Heart left ventricle (tissue), 16 donors: ENCODE data around the gene MYO5A. TPM values are rescaled to one million over a fixed set of nuclear protein-coding genes. Genes with fewer than 3 reads are reported as not detected.
"Not testable (repeated sequence)": the region's sequence is repeated elsewhere in the genome, so short reads cannot be mapped to it uniquely, and the experiment has no call there.

Experiments
- ATAC-seq, 4 donors: fragments of 200-7000 bp; cut with Tn5 transposase; one replicate each; pipeline ENCODE4 v1.9.1; 2020 to 2022; ENCODE audit warnings: moderate library complexity in 4 of 4, mild to moderate bottlenecking in 3 of 4, moderate number of reproducible peaks in 1 of 4
- DNase-seq, 5 donors: peaks; one replicate each; pipeline ENCODE4 v3.0.0-alpha.2; 2020
- H3K27ac ChIP-seq, 12 donors: fragments of 200-600 bp; sonication (generic) in 4 of 12; one replicate each; pipeline versions ENCODE4 v1.5.0 to v1.8.0; 2016 to 2022; ENCODE audit warnings: mild to moderate bottlenecking in 2 of 12
- H3K27me3 ChIP-seq, 9 donors: fragments of 200-600 bp; sonication (generic) in 2 of 9; one replicate each; pipeline versions ENCODE4 v1.5.1 to v1.8.0; 2016 to 2022; ENCODE audit warnings: mild to moderate bottlenecking in 3 of 9
- H3K36me3 ChIP-seq, 9 donors: fragments of 200-600 bp; sonication (generic) in 2 of 9; one replicate each; pipeline versions ENCODE4 v1.5.0 to v1.8.0; 2018 to 2022; ENCODE audit warnings: mild to moderate bottlenecking in 2 of 9
- H3K4me1 ChIP-seq, 12 donors: fragments of 200-600 bp; sonication (generic) in 4 of 12; one replicate each; pipeline versions ENCODE4 v1.5.0 to v1.8.0; 2016 to 2022; ENCODE audit warnings: mild to moderate bottlenecking in 3 of 12
- H3K4me3 ChIP-seq, 12 donors: fragments of 200-600 bp; sonication (generic) in 4 of 12; one replicate each; pipeline versions ENCODE4 v1.5.0 to v1.8.0; 2017 to 2022; ENCODE audit warnings: mild to moderate bottlenecking in 9 of 12, moderate library complexity in 4 of 12
- H3K9me3 ChIP-seq, 12 donors: fragments of 200-600 bp; sonication (generic) in 4 of 12; one replicate each; pipeline versions ENCODE4 v1.5.0 to v1.8.0; 2016 to 2022; ENCODE audit warnings: mild to moderate bottlenecking in 1 of 12
- POLR2A ChIP-seq, 2 donors: fragments of 450-650 bp; IDR thresholded peaks; one replicate each; pipeline ENCODE4 v1.6.1; 2017; ENCODE audit warnings: antibody characterized with exemption in 2 of 2, mild to moderate bottlenecking in 2 of 2, moderate library complexity in 2 of 2
- WGBS, 4 donors: extraction: QIAGEN DNeasy Blood & Tissue Kit in 2 of 4; methylation state at CpG; one replicate each; pipeline versions ENCODE4 v1.1.5 to v1.1.7; 2013 to 2018; 5-methylcytosine and 5-hydroxymethylcytosine counted together
- intact Hi-C, 10 donors: fragments of 100-400 bp; cut with DNase I; formaldehyde crosslinking; loops; one replicate each; pipeline versions ENCODE4 v1.11.1 to v1.14.2; 2022
- polyA plus RNA-seq, 2 donors: library from polyadenylated mRNA; stranded (reverse); fragments of 200-250 nt; gene quantifications; one replicate each; pipeline ENCODE4 v1.2.3, GENCODE V29; 2013
- total RNA-seq, 9 donors: library from RNA; depleted of rRNA in 2 of 9; stranded (reverse); fragments of >200 nt in 2 of 9; fragmentation: NEBNext Ultra II Directional in 3 of 9; extraction: Animal tissue kit (Norgen Biotek cat#: 25700) in 3 of 9; gene quantifications; one replicate each; pipeline versions ENCODE4 v1.1.0 to v1.2.4, GENCODE V29; 2016 to 2023
- TF ChIP-seq, protein P1 (sequence below), 12 donors: fragments of 200-600 bp; sonication (generic) in 4 of 12; IDR thresholded peaks; one replicate each; pipeline versions ENCODE4 v1.5.0 to v1.8.0; 2018 to 2022; ENCODE audit warnings: antibody characterized with exemption in 12 of 12, mild to moderate bottlenecking in 5 of 12
- donor health status: ischemic (EF 13 %, LVEDD 7.1; RV severe dilation, severe dysfunction).
- donor health status: healthy with polysubstance abuse.
- donor health status: DM: no; HTN: yes; CAD: no.
- donor health status: DM: no; HTN: no; CAD: no.
- donor health status: ischemic (EF 25% LVEDD 6.9; RV normal size, moderate dysfunction).
- donor health status: ischemic (EF 25% LVEDD 5.7; RV mildly dilated, moderate dysfunction).
- donor health status: healthy.
- donor health status: DM: yes; HTN: yes; CAD: no.
- donor health status: ischemic (EF 35%, LVEDD 5.7; RV mildly dilated, moderate dysfunction).
- donor health status: nonischemic (EF 11% LVEDD 7.7; RV severe dilation, severe dysfunction).
- donor health status: DM: yes; HTN: yes; CAD: no.
- donor health status: PGD.
- donor health status: ischemic (EF 29% LVEDD 5.4; RV normal size, mild dysfunction).
- donor health status: nonischemic (EF 23%, LVEDD 6.1; RV moderate dilation, normal function).

Gene MYO5A
- total and polyA plus RNA-seq, 11 donors: 3.2 to 29.6 (median 6.9) TPM

DNA sequence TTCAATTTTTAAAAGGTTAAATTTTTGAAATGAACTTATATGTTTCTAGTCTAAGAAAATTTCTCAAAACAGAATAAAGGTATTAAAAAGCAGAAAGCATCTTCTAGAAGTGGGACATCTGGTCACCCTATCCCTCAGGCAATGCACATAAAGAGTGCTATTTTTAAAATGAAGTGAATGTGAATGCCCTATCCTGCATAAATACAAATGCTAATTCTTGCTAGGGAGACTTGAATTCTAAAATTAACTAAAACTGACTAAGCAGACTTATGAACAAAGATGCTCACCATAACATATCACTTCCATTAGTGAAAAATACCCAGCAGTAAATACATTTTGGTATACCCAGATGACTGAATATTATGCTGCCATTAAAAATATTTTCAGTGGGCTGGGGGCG is 11.7 kb downstream of the MYO5A start:
- H3K27me3 ChIP-seq: no peaks in the 10 kb centered on the region
- no peak overlapping the region for H3K27ac ChIP-seq
- H3K9me3 ChIP-seq: no peaks in the 10 kb centered on the region
- WGBS, 4 donors: 89 to 100% (median 95%) methylated on average over 1 of the region's 1 CpG
- TF ChIP-seq POLR2A (IDR thresholded peaks at IDR 0.05): no peak
- TF ChIP-seq, protein P1, sequence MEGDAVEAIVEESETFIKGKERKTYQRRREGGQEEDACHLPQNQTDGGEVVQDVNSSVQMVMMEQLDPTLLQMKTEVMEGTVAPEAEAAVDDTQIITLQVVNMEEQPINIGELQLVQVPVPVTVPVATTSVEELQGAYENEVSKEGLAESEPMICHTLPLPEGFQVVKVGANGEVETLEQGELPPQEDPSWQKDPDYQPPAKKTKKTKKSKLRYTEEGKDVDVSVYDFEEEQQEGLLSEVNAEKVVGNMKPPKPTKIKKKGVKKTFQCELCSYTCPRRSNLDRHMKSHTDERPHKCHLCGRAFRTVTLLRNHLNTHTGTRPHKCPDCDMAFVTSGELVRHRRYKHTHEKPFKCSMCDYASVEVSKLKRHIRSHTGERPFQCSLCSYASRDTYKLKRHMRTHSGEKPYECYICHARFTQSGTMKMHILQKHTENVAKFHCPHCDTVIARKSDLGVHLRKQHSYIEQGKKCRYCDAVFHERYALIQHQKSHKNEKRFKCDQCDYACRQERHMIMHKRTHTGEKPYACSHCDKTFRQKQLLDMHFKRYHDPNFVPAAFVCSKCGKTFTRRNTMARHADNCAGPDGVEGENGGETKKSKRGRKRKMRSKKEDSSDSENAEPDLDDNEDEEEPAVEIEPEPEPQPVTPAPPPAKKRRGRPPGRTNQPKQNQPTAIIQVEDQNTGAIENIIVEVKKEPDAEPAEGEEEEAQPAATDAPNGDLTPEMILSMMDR (IDR thresholded peaks at IDR 0.05): no peak
- DNase-seq (no peak), ATAC-seq (no peak)
- peaks cover 0 to 40% (median 3%) of the 10 kb centered on the region in 12 donors for H3K4me1 ChIP-seq
- no peak overlapping the region for H3K4me3 ChIP-seq
- no peaks in the 10 kb centered on the region for H3K36me3 ChIP-seq
- intact Hi-C loops: loop anchor here in 1 of 10 donors (10.0 kb wide), 1 partner anchor 102 kb away; no protein-coding TSS in a partner anchor

GRCh38 chr15:52515343-52515742 is 13.3 kb downstream of the MYO5A start:
- Histone ChIP-seq H3K36me3 (no peaks in the 10 kb centered on the region), H3K4me1 (peaks cover 0 to 31% (median 3%) of the 10 kb centered on the region in 12 donors), H3K9me3 (no peaks in the 10 kb centered on the region), H3K4me3 (no peak overlapping the region), H3K27ac (no peak overlapping the region), H3K27me3 (no peaks in the 10 kb centered on the region)
- WGBS, 4 donors: 70 to 80% (median 75%) methylated on average over 2 of the region's 2 CpGs
- DNase-seq (no peak), ATAC-seq (no peak)
- TF ChIP-seq, protein P1 (IDR thresholded peaks at IDR 0.05): no peak
- TF ChIP-seq POLR2A (IDR thresholded peaks at IDR 0.05): no peak
- intact Hi-C loops: loop anchor here in 1 of 10 donors (10.0 kb wide), 1 partner anchor 101 kb away; no protein-coding TSS in a partner anchor

- intact Hi-C loops: loop anchor here in 1 of 10 donors (10.0 kb wide), 1 partner anchor 100 kb away; no protein-coding TSS in a partner anchor
- Histone ChIP-seq H3K27ac (no peak overlapping the region), H3K27me3 (no peaks in the 10 kb centered on the region), H3K9me3 (no peaks in the 10 kb centered on the region), H3K4me3 (no peak overlapping the region), H3K36me3 (no peaks in the 10 kb centered on the region), H3K4me1 (peaks cover 0 to 31% (median 3%) of the 10 kb centered on the region in 12 donors)
- ATAC-seq (no peak), DNase-seq (no peak)
- WGBS, 4 donors: 90 to 98% (median 92%) methylated on average over 1 of the region's 1 CpG
- no peak for TF ChIP-seq POLR2A (IDR thresholded peaks at IDR 0.05)
- TF ChIP-seq, protein P1 (IDR thresholded peaks at IDR 0.05): no peak
These were observed 14.2 kb downstream of the MYO5A start for GRCh38 chr15:52514482-52514881.

- DNase-seq, ATAC-seq, H3K4me3 ChIP-seq, H3K27ac ChIP-seq, H3K27me3 ChIP-seq, H3K36me3 ChIP-seq, H3K9me3 ChIP-seq: not testable (repeated sequence)
- intact Hi-C loops: loop anchor here in 1 of 10 donors (10.0 kb wide), 1 partner anchor 98 kb away; no protein-coding TSS in a partner anchor
- WGBS, 4 donors: 91 to 92% (median 92%) methylated on average over 8 of the region's 8 CpGs
- peaks cover 0 to 27% (median 5%) of the 10 kb centered on the region in 12 donors for H3K4me1 ChIP-seq
These were observed 15.8 kb downstream of the MYO5A start for GRCh38 chr15:52512869-52513268.

- 73 to 79% (median 76%) methylated on average over 2 of the region's 2 CpGs for WGBS, 4 donors
- DNase-seq (no peak), ATAC-seq (no peak)
- Histone ChIP-seq H3K4me1 (peaks cover 0 to 33% (median 8%) of the 10 kb centered on the region in 12 donors), H3K4me3 (no peak overlapping the region), H3K36me3 (no peaks in the 10 kb centered on the region), H3K9me3 (no peaks in the 10 kb centered on the region), H3K27ac (no peak overlapping the region), H3K27me3 (no peaks in the 10 kb centered on the region)
- TF ChIP-seq, protein P1 (IDR thresholded peaks at IDR 0.05): no peak
- TF ChIP-seq POLR2A (IDR thresholded peaks at IDR 0.05): no peak
- intact Hi-C loops: loop anchor here in 1 of 10 donors (10.0 kb wide), 1 partner anchor 96 kb away; no protein-coding TSS in a partner anchor
These were observed 17.6 kb downstream of the MYO5A start for GRCh38 chr15:52511084-52511483.
